HG02870 (cell line): ENCODE results near the gene MS4A14.
"Not testable (repeated sequence)": the region's sequence is repeated elsewhere in the genome, so short reads cannot be mapped to it uniquely, and the experiment has no call there.

Experiments
- ATAC-seq: cut with Tn5 transposase; IDR thresholded peaks from one replicate; pipeline ENCODE4 v1.9.1; 2021; ENCODE audit warnings: mild to moderate bottlenecking, moderate library complexity; ENCODE audit not compliant: unreplicated experiment

Gene MS4A14

GRCh38 chr11:60378354-60378753, 17.9 kb upstream of the MS4A14 start, which contains the start of gene MS4A7:
MS4A7 (plus strand) TSS chr11:60378532; CDS start chr11:60383142, 4,610 bp downstream.
- ATAC-seq: peak; percentile 85

- ATAC-seq: peak; percentile 92
Observed at GRCh38 chr11:60389279-60389910, 6.9 kb upstream of the MS4A14 start.

DNA sequence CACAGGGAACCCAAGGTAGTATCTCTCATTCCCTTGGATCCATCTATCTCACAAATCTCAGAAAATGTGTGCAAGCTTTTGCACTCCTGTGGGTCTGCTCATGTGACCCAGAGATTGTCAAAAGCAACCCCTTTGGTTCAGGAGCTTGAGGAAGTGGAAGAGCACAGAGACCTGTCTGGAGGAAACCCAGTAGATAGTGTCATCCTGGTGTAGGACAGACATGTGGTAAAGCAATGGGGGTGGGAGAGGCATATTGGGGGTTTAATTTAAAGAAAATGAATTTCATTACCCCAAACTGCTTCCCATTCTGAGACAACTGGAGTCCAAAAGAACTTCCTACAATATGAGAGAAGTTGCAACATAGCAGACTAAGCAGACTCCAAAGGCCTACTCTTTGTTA, 5.8 kb upstream of the MS4A14 start:
- ATAC-seq: no peak

- no peak for ATAC-seq
Observed at GRCh38 chr11:60392361-60392760, 3.9 kb upstream of the MS4A14 start.

DNA sequence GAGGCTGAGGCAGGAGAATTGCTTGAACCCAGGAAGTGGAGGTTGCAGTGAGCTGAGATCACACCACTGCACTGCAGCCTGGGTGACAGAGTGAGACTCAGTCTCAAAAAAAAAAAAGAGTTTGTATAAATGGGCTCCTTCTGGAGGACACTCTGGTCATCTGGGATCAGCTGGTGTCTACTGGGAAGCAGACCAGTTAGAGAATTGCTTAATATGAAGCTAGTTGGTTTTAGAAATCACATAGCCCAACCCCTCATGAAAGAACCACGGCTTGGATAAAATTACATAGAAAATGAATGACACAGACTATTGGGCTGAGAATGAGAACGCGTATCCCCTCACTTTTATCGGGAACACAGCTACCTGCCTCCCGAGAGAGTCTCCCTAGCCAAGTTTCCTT, 3.2 kb upstream of the MS4A14 start:
- ATAC-seq: no peak

GRCh38 chr11:60394666-60395380, 1.4 kb upstream of the MS4A14 start:
- no peak for ATAC-seq

- no peak for ATAC-seq
Observed at GRCh38 chr11:60396799-60397198, 540 bp downstream of the MS4A14 start.

DNA sequence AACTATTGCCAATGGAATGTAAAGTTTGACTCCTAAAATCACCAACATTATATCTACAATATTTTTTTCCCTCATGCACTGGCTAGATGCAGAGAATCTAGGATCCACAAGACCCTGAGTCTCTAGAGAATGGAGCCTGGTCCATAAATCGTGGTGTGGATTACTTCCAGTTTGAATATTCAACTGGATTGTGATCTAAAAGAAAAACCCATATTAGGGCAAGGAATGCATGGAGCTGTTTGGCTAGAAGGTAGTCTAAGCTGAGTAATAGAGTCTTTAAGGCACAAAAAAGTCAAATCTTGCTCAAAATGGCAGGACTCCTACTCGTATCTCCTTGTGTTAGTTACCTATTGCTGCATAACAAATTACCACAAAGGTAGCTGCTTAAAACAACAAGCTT, 23.8 kb downstream of the MS4A14 start:
- no peak for ATAC-seq

GRCh38 chr11:60422609-60423008, 26.4 kb downstream of the MS4A14 start:
- ATAC-seq: no peak

GRCh38 chr11:60428517-60428916, 32.3 kb downstream of the MS4A14 start:
- ATAC-seq: no peak

DNA sequence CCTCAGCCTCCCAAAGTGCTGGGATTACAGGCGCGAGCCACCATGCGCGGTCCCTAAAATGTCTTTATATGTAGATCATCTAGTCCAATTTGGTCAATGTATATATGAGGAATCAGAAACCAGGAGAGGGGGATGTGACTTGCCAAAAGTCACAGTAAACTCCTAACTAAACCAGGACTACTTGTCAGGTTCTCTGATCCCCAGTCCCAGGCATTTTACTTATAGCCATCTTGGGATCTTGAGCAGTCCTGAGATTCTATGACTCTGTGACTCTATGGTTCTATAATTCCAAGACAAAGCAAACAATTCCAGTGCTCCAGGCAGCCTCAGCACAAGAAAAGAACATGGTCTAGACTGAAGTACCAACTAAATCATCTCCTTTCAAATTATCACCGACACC, 33.0 kb downstream of the MS4A14 start, which contains the start of gene MS4A5:
Gene MS4A5 (plus strand): TSS at position 301 of the 400 bp plus-strand sequence. CDS start 103 bp downstream, outside the sequence.
- no peak for ATAC-seq

GRCh38 chr11:60431251-60431650, 35.0 kb downstream of the MS4A14 start:
- ATAC-seq: no peak

DNA sequence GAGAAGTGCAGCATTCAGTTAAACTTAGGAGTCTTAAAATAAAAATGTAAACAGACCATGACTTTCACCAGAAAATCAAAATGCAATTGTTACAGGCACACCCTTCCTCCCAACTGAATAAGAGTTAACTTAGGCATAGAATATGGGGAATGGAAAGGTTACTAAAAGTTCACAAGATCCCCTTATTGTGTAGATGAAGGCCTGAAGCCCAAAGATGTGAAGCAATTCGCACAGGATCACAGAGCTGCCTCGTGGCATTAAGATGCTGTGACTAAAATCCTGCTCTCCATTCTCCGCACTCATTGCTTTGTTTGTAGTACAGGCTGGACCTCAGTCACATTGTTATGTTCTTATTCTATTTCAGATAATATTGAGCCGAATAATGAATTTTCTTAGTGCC, 37.1 kb downstream of the MS4A14 start:
- no peak for ATAC-seq

DNA sequence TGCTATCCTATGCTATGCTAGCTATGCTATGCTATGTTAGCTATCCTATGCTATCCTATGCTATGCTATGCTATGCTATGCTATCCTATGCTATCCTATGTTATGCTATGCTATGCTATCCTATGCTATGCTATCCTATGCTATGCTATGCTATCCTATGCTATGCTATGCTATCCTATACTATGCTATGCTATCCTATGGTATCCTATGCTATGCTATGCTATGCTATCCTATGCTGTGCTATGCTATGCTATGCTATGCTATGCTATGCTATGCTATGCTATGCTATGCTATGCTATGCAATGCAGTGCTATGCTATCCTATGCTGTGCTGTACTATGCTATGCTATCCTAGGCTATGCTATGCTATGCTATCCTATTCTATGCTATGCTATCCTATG, 50.8 kb downstream of the MS4A14 start:
- no peak for ATAC-seq

DNA sequence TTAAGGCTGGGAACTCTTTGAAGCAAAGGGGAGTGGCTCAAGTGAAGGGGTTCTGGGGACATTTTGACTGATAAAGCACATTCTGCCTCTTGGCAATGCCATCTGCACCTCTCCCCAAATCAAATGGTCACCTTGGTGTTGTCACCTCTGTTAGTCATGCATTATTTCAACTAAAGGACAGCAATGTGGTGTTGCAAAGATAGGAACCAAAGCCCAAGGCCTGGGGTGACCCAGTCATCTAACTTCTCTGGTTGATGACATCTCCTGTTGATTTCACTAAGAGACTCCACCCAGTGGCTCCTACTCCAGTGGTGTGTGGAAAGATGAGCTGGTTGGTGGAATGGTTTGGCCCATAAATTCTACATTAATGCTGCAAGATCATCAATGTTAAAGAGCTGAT, 51.6 kb downstream of the MS4A14 start:
- no peak for ATAC-seq

DNA sequence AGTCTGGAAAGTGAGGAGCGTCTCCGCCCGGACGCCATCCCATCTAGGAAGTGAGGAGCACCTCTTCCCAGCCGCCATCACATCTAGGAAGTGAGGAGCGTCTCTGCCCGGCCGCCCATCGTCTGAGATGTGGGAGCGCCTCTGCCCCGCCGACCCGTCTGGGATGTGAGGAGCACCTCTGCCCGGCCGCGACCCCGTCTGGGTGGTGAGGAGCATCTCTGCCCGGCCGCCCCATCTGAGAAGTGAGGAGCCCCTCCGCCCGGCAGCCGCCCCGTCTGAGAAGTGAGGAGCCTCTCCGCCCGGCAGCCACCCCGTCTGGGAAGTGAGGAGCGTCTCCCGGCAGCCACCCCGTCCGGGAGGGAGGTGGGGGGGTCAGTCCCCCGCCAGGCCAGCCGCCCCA, 54.9 kb downstream of the MS4A14 start:
- ATAC-seq: not testable (repeated sequence)

- no peak for ATAC-seq
Observed at GRCh38 chr11:60454212-60454611, 58.0 kb downstream of the MS4A14 start.

- peak; percentile 75 for ATAC-seq
Observed at GRCh38 chr11:60455531-60456042, 59.3 kb downstream of the MS4A14 start, which contains the start of gene MS4A1. MS4A1 (plus strand) TSS chr11:60455847; CDS start chr11:60462375, 6,528 bp downstream.

- ATAC-seq: peak; percentile 39
Observed at GRCh38 chr11:60457576-60457975, 61.3 kb downstream of the MS4A14 start.

DNA sequence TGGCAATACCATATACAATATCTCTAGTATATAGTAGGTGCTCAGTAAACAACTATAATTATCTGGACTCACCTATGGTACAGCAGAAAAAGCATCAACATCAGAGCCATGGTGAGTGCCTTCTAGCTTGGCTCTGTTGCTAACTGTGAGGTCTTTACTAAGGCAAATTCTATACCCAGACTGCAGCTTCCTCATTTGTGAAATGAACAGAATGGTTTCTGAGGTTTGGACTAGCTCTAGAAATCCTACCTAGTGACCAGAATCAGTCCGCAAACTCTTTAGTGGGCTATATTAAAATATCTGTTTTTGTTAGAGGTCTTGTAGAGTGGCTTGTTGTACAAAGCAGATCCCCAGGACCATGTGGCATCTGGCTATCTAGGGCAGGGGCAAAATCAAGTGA, 63.1 kb downstream of the MS4A14 start:
- peak; percentile 34 for ATAC-seq
